H9 (cell line): Measurements from ENCODE around the gene ANKRD44. TPM values are rescaled to one million over a fixed set of nuclear protein-coding genes. Genes with fewer than 3 reads are reported as not detected.

Experiments
- DNase-seq: peaks from one replicate; pipeline ENCODE4 v3.0.0-alpha.2; 2017
- H2AFZ ChIP-seq: one replicate; pipeline ENCODE4 v1.6.1; 2013; ENCODE audit warnings: mild to moderate bottlenecking, low read length, control low read depth, moderate library complexity
- H2AK5ac ChIP-seq: 2 replicates; pipeline ENCODE4 v1.6.1; 2013; ENCODE audit warnings: low read length, control low read depth, mixed read lengths; ENCODE audit not compliant: insufficient read length
- H2BK120ac ChIP-seq: one replicate; pipeline ENCODE4 v1.6.1; 2013; ENCODE audit warnings: low read depth, mild to moderate bottlenecking, low read length, control low read depth, inconsistent platforms; ENCODE audit not compliant: poor library complexity, severe bottlenecking
- H2BK12ac ChIP-seq: 2 replicates; pipeline ENCODE4 v1.6.1; 2013; ENCODE audit warnings: low read length, control low read depth, mixed read lengths, low read depth; ENCODE audit not compliant: insufficient read length
- H2BK15ac ChIP-seq: 2 replicates; pipeline ENCODE4 v1.6.1; 2013; ENCODE audit warnings: low read depth, low read length, control low read depth
- H2BK20ac ChIP-seq: one replicate; pipeline ENCODE4 v1.6.1; 2013; ENCODE audit warnings: low read depth, mild to moderate bottlenecking, low read length, control low read depth, inconsistent platforms; ENCODE audit not compliant: poor library complexity, severe bottlenecking
- H2BK5ac ChIP-seq: 2 replicates; pipeline ENCODE4 v1.6.1; 2013; ENCODE audit warnings: low read length, control low read depth, mixed read lengths; ENCODE audit not compliant: insufficient read length
- H3K14ac ChIP-seq: 2 replicates; pipeline ENCODE4 v1.6.1; 2013; ENCODE audit warnings: low read length, control low read depth; ENCODE audit not compliant: insufficient read depth
- H3K18ac ChIP-seq: 2 replicates; pipeline ENCODE4 v1.6.1; 2013; ENCODE audit warnings: low read depth, mild to moderate bottlenecking, mixed read lengths, low read length, control low read depth; ENCODE audit not compliant: insufficient read length
- H3K23ac ChIP-seq: 2 replicates; pipeline ENCODE4 v1.6.1; 2013; ENCODE audit warnings: low read length, control low read depth, mixed read lengths, low read depth; ENCODE audit not compliant: insufficient read length
- H3K23me2 ChIP-seq: 2 replicates; pipeline ENCODE4 v1.6.1; 2013; ENCODE audit warnings: low read depth, mild to moderate bottlenecking, mixed read lengths, low read length, control low read depth; ENCODE audit not compliant: insufficient read length, poor library complexity, severe bottlenecking
- H3K27ac ChIP-seq: 2 replicates; pipeline ENCODE4 v1.5.1; 2013; ENCODE audit warnings: low read length, control low read depth, mixed read lengths, low read depth; ENCODE audit not compliant: insufficient read length
- H3K27me3 ChIP-seq: 2 replicates; pipeline ENCODE4 v1.6.1; 2013; ENCODE audit warnings: low read length, control low read depth, inconsistent platforms; ENCODE audit not compliant: insufficient read depth
- H3K4ac ChIP-seq: 2 replicates; pipeline ENCODE4 v1.6.1; 2013; ENCODE audit warnings: low read depth, mild to moderate bottlenecking, control low read depth, inconsistent platforms, low read length, moderate library complexity
- H3K4me1 ChIP-seq: 2 replicates; pipeline ENCODE4 v1.6.1; 2013; ENCODE audit warnings: low read length, control low read depth, inconsistent platforms; ENCODE audit not compliant: insufficient read depth
- H3K4me2 ChIP-seq: 2 replicates; pipeline ENCODE4 v1.6.1; 2013; ENCODE audit warnings: low read length, control low read depth, mixed read lengths; ENCODE audit not compliant: insufficient read length, insufficient read depth
- H3K56ac ChIP-seq: 2 replicates; pipeline ENCODE4 v1.6.1; 2013; ENCODE audit warnings: low read depth, mild to moderate bottlenecking, mixed read lengths, low read length, control low read depth; ENCODE audit not compliant: insufficient read length
- H3K79me1 ChIP-seq: 2 replicates; pipeline ENCODE4 v1.6.1; 2013; ENCODE audit warnings: low read depth, mild to moderate bottlenecking, moderate library complexity, low read length, control low read depth, inconsistent platforms; ENCODE audit not compliant: insufficient read depth, poor library complexity, severe bottlenecking
- H3K79me2 ChIP-seq: 2 replicates; pipeline ENCODE4 v1.6.1; 2013; ENCODE audit warnings: low read length, control low read depth, inconsistent platforms; ENCODE audit not compliant: insufficient read depth
- H3K9ac ChIP-seq: 2 replicates; pipeline ENCODE4 v1.6.1; 2013; ENCODE audit warnings: low read length, control low read depth, mixed read lengths; ENCODE audit not compliant: insufficient read length; ENCODE audit errors: extremely low read depth
- H3K9me3 ChIP-seq: one replicate; pipeline ENCODE4 v1.6.1; 2013; ENCODE audit warnings: low read depth, low read length, inconsistent platforms; ENCODE audit not compliant: control insufficient read depth
- H3T11ph ChIP-seq: one replicate; pipeline ENCODE4 v1.6.1; 2013; ENCODE audit warnings: mild to moderate bottlenecking, low read length, control low read depth, inconsistent platforms
- H4K20me1 ChIP-seq: one replicate; pipeline ENCODE4 v1.6.1; 2013; ENCODE audit not compliant: control insufficient read depth, insufficient read length, insufficient read depth
- H4K5ac ChIP-seq: 2 replicates; pipeline ENCODE4 v1.6.1; 2013; ENCODE audit warnings: low read depth, mild to moderate bottlenecking, mixed read lengths, low read length, control low read depth; ENCODE audit not compliant: insufficient read length
- H4K8ac ChIP-seq: replicated peaks from 2 replicates; pipeline ENCODE4 v1.6.1; 2013; ENCODE audit warnings: low read length, control low read depth, mixed read lengths, low read depth; ENCODE audit not compliant: insufficient read length
- H4K91ac ChIP-seq: 2 replicates; pipeline ENCODE4 v1.6.1; 2013; ENCODE audit warnings: low read depth, mild to moderate bottlenecking, moderate library complexity, mixed read lengths, low read length, control low read depth; ENCODE audit not compliant: insufficient read length
- H3K27ac Mint-ChIP-seq, 3 experiments: 2 replicates in 2 of 3; 3 replicates in 1 of 3; pipeline ENCODE4 v1.8.0; 2020 to 2021; ENCODE audit warnings: mixed read lengths in 3 of 3, mild to moderate bottlenecking in 1 of 3, moderate library complexity in 1 of 3
- H3K27me3 Mint-ChIP-seq: 2 replicates; pipeline ENCODE4 v1.8.0; 2021; ENCODE audit warnings: low read depth, mild to moderate bottlenecking, moderate library complexity, mixed read lengths
- H3K36me3 Mint-ChIP-seq, 3 experiments: 2 replicates in 2 of 3; 3 replicates in 1 of 3; pipeline ENCODE4 v1.8.0; 2020 to 2021; ENCODE audit warnings: low read depth in 3 of 3, mixed read lengths in 3 of 3; ENCODE audit not compliant: insufficient read depth in 1 of 3
- H3K4me1 Mint-ChIP-seq, 2 experiments: 2 replicates each; pipeline ENCODE4 v1.8.0; 2020; ENCODE audit warnings: mixed read lengths in 2 of 2
- H3K4me3 Mint-ChIP-seq, 2 experiments: 2 replicates in 1 of 2; 3 replicates in 1 of 2; pipeline ENCODE4 v1.8.0; 2020 to 2021; ENCODE audit warnings: mild to moderate bottlenecking in 2 of 2, mixed read lengths in 2 of 2, moderate library complexity in 1 of 2
- H3K9me3 Mint-ChIP-seq, 2 experiments: 2 replicates in 1 of 2; 3 replicates in 1 of 2; pipeline ENCODE4 v1.8.0; 2020; ENCODE audit warnings: mild to moderate bottlenecking in 2 of 2, mixed read lengths in 2 of 2, moderate library complexity in 1 of 2
- CTCF ChIP-seq: fragments of 200-600 bp; sonication (generic); conservative IDR thresholded peaks from 3 replicates; pipeline ENCODE4 v1.8.0; 2021; ENCODE audit warnings: antibody characterized with exemption, mild to moderate bottlenecking
- WGBS: extraction: QIAGEN DNeasy Blood & Tissue Kit; methylation state at CpG from one replicate; pipeline ENCODE4 v1.1.7; 2013; ENCODE audit warnings: missing lambda C conversion rate, low lambda C conversion rate, mixed read lengths; ENCODE audit not compliant: insufficient read length; ENCODE audit errors: extremely low coverage; 5-methylcytosine and 5-hydroxymethylcytosine counted together
- total RNA-seq: library from RNA; stranded (reverse); gene quantifications from 2 replicates; pipeline ENCODE4 v1.2.1, GENCODE V29; 2021

ANKRD44 gene
- total RNA-seq, 1 experiment from 2014 or later = 1.9 TPM

GRCh38 chr2:197001921-197002320 lies 308.7 kb downstream of the ANKRD44 start:
- H2BK12ac ChIP-seq = no peak overlapping the region
- no peak overlapping the region for H4K8ac ChIP-seq
- H3K9ac ChIP-seq = no peak overlapping the region
- no peaks in the 10 kb centered on the region for H3K9me3 Mint-ChIP-seq
- no peak overlapping the region for H3K4me3 Mint-ChIP-seq
- H4K91ac ChIP-seq = no peak overlapping the region
- no peaks in the 10 kb centered on the region; the same call in 1 of the 2 replicates for H3K27me3 Mint-ChIP-seq
- no peak overlapping the region for H3K14ac ChIP-seq
- H3K56ac ChIP-seq = no peak overlapping the region
- no peak overlapping the region for H2AK5ac ChIP-seq
- H3K4ac ChIP-seq = no peak overlapping the region
- H3K23me2 ChIP-seq = no peaks in the 10 kb centered on the region
- H2BK120ac ChIP-seq = no peak overlapping the region
- H3K4me1 Mint-ChIP-seq = peaks cover 2% of the 10 kb centered on the region in 2 experiments; a peak in 2 of 4 replicates
- no peaks in the 10 kb centered on the region for H4K20me1 ChIP-seq
- H2AFZ ChIP-seq = no peak overlapping the region
- H3K27ac Mint-ChIP-seq = no peak overlapping the region
- H3K4me1 ChIP-seq = no peaks in the 10 kb centered on the region
- no peak overlapping the region for H3K18ac ChIP-seq
- H2BK15ac ChIP-seq = no peak overlapping the region
- no CpG with 5 or more reads among the region's 1 CpG for WGBS
- H3T11ph ChIP-seq = no peak overlapping the region
- H2BK20ac ChIP-seq = no peak overlapping the region
- no peak overlapping the region for H3K4me2 ChIP-seq
- H3K27me3 ChIP-seq = no peaks in the 10 kb centered on the region
- no peaks in the 10 kb centered on the region for H3K79me2 ChIP-seq
- no peaks in the 10 kb centered on the region for H3K79me1 ChIP-seq
- no peak for DNase-seq
- H3K9me3 ChIP-seq = no peaks in the 10 kb centered on the region
- H3K36me3 Mint-ChIP-seq = no peaks in the 10 kb centered on the region
- H4K5ac ChIP-seq = no peak overlapping the region
- H3K23ac ChIP-seq = no peak overlapping the region
- H2BK5ac ChIP-seq = no peak overlapping the region
- no peak overlapping the region for H3K27ac ChIP-seq
- TF ChIP-seq CTCF = no peak
